HG02623 (cell line): Measurements from ENCODE around the gene CSF2.

ENCODE experiments used
- ATAC-seq: cut with Tn5 transposase; IDR thresholded peaks from one replicate; pipeline ENCODE4 v1.9.1; 2021; ENCODE audit warnings: moderate library complexity; ENCODE audit not compliant: unreplicated experiment

The CSF2 gene

DNA sequence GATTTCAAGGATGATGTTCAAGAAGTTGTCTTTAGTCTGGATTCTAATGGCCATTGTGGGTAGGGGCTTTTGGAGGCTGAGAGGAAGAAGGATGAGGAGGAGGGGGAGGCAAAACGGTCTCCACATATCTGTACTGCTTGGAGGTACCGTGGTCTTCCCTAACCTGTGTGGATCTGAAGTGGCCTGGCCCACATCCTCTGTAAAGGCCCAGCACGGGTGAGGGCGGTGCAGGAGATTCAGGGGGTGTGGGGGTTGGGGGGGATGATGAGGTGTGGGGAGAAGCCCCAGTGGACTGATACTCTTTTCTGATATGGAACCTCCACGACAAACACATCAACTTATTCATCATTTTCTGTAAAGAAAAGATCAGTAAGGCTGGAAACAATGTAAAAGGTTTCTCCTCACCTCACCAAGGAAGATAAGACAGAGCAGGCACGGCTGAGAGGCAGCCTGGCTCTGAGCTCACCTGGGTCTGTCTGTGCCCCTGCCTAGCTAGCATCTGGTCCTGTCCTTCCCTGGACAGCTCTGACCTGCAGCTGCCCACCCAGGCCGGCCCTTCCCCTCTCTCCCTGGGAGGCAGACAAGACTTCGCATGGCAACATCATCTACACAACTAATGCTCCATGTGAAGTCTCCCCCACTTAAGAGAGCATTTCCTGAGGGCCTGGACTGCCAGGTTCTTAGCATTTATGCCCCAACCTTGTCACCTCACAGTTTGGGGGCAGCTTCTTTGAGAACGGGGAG lies 18.7 kb upstream of the CSF2 start:
- no peak for ATAC-seq

DNA sequence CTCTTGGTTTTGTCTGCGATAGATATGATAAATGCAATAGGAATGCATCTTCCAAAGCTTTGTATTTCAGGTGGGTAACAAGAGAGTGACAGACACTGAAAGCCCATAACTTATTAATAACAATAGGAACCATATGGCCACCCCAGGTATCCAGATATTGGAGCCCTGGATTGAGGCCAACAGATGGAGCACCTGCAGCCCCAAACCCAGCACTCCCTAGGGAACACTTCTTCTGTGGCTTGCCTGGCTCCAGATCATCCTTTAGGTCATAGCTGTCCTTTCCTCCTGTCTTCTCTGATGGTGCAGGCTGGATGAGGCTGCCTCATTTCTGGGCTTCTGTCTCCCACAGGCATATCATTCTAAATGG lies 18.2 kb upstream of the CSF2 start:
- no peak for ATAC-seq

DNA sequence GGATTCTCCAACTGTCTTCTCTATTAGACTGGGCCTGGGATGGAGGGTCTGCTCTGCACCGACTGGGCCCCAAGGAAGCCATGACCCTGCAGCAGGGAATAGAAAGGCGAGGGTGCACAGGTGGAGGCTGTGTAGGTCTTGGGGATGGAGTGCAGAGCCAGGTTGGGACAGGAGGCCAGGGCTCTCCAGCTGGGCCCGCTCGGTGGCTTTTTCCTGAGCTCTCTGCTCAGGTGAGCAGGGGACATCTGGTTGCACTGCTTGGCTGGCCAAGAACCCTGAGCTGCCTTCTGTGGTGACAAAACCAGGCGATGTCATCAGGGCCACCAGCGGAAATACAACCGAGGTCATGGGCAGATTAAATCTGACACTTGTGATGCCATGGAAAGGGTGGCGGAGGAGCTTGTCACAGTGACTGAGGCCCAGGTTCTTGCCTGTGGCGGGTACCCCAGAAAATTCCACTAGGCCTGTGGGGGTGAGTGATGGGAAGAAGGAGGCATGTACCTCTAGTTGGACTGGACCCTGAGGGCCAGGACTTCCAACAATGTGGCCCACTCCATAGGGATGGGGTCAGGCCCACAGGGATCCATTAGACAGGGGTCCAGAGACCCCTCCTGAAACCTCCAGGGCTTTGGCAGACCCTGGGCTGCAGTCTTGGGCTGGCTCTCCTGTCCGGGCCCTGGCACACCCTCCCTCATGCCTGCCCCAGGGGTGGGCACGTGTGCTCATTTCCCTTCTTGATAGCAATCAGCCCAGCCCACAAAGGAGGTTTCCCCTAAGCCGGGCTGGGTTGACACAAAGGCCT lies 17.6 kb upstream of the CSF2 start:
- ATAC-seq: no peak

DNA sequence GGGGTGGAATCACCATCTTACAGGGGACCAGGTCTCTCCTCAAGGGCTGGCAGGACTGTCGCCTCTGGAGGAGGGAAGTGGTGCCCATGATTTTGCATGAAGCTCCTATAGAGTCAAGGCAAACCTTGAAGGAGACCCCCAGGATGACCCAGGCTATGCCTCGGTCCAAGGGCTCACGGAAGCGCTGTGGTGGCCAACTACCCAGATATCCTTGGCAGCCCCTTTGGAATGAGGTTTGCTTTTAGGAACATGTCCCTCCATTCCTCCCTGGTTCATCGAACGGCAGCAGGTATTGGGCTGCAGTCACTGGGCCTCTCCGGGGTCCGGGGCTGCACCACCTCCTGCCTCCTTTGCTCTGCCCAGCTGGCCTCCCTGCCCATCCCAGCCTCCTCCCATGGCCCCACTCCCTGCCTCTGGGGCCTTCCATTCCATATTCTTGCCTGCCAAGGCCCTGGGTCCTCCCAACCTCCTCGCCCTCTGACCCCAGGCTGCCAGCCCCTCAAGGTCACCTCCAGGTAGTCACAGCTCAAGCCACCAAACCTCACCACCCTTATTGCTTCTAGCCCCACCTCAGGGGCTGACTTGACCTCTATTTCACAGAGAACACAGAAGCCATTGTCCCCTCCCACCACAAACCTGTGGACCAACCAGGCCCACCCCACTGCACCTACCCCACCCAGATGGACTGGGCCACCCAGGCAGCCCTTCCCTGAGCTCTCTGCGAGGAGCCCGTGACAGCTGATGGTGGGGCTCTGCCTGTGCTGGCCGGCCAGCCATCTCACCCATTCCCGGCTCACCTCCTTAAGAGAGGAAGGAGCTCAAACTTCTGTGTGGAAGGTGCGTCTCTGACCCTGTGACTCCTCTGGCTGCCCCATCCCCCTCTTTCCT lies 16.7 kb upstream of the CSF2 start:
- ATAC-seq: no peak

DNA sequence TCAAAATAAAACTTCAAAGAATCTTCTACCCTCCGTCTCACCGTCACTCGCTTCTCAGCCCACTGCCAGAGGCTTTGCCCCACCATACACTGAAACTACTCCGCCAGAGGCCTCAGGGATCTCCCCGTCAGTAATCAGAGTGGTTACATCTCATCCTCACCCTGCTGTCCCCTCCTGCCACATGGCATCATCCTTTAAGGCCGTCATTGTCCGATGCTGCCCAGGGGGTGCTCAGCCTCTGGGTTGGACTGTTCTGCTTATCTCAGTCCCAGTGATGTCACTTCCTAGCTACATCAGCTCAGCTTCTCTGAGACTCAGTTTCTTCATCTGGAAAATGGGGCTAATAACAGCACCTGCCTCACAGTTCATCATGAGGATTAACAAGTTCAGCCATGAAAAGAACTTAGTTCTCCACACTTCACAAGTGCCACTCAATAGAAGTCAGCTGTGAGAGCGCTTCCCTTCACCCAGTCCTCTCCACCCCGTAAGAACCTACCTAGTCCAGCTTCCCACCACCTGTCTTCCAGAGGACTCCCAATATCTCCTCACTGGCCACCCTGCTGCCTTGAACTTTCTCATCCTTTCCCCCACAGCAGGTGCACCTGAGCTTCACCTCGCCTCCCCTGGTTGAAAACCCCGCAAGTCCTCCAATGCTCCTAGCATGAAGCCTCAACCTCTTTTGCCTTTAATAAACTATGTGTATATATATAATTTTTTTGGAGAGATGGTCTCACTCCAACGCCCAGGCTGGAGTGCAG lies 15.9 kb upstream of the CSF2 start:
- no peak for ATAC-seq

DNA sequence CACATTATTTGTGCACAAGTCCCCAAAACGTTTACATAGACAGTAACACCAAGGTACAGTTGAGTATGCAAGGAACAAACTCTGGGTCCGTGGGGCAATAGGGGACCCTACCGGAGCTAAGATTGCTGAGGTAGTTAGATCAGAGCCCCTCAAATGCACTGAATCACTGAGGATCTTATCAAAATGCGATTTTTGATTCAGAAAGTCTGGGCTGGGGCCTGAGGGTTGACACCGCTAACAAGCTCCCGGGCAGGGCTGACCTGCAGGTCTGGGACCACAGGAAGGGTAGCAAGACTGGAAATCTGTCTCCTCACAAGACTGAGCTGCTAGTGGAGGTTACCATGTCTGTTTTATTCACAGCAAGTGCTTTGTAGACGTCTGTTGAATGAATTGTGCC lies 14.9 kb upstream of the CSF2 start:
- no peak for ATAC-seq

DNA sequence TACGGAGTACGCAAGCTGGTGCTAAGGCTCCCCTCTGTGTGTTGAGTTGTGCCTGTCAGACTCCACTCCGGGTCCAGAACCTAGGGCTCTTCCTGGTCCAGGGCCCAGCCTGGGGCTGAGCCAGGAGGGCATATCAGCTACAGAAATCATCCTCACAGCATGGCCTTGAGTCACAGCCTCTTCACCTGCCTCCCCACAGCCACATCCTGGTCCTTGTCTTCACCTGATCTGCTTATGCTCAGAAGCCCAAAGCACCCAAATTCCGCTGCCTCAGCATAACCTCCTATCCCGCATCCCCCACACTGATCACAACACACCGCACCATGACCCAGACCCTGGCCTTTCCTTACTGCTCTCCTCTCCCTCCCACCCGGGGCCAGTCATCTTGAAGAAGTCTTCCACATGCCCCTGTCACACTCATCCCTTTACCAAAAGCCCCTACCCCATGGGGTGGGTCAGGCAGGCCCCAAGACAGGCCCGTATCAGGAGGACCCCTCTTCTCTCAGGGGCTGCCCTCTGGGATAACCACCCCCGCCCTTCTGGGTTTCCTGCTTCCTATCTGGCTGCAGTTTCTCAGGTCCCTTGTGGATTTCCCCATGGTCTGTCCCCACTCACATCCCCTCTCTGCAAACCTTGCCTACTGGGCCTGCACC lies 14.4 kb upstream of the CSF2 start:
- no peak for ATAC-seq

DNA sequence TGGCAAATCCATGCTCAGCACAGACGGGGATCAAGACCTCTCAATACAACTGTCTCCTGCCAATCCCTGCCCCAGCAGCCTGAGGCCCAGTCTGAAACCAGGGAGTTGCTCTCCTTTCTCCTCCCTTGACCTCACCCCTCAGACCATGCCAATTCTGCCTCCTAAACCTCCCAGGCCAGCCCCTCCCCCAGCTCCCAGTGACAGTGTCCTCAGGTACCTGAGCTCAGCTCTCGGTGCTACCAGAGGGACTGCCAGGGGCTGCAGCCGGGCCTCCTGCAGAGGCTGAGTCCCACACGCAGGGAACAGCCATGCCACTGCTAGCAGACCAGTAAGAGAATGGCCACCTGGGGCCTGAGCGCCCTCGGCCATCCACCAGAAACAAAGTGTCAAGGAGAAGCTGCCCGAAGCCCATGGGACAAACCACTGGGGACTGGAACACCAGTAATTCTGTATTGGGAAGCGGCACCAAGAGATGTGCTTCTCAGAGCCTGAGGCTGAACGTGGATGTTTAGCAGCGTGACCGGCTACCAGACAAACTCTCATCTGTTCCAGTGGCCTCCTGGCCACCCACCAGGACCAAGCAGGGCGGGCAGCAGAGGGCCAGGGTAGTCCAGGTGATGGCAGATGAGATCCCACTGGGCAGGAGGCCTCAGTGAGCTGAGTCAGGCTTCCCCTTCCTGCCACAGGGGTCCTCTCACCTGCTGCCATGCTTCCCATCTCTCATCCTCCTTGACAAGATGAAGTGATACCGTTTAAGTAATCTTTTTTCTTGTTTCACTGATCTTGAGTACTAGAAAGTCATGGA lies 13.7 kb upstream of the CSF2 start:
- ATAC-seq: no peak

DNA sequence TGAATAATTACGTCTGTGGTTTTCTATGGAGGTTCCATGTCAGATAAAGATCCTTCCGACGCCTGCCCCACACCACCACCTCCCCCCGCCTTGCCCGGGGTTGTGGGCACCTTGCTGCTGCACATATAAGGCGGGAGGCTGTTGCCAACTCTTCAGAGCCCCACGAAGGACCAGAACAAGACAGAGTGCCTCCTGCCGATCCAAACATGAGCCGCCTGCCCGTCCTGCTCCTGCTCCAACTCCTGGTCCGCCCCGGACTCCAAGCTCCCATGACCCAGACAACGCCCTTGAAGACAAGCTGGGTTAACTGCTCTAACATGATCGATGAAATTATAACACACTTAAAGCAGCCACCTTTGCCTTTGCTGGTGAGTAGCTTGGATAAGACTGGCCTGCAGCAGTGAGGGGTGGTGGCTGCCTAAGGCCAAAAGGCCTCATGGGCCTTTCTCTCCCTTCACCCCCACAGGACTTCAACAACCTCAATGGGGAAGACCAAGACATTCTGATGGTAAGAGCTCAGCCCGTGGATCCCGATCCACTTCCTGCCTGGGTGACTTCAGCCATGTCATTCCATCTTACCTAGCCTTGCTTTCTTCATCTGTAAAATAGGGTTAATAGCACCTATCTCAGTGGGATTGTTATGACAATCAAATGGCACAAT lies 13.0 kb upstream of the CSF2 start, which contains the start of gene IL3:
Gene IL3 (plus strand): TSS at position 155 of the 661 bp plus-strand sequence. CDS start 52 bp downstream, at position 207.
- ATAC-seq: no peak

DNA sequence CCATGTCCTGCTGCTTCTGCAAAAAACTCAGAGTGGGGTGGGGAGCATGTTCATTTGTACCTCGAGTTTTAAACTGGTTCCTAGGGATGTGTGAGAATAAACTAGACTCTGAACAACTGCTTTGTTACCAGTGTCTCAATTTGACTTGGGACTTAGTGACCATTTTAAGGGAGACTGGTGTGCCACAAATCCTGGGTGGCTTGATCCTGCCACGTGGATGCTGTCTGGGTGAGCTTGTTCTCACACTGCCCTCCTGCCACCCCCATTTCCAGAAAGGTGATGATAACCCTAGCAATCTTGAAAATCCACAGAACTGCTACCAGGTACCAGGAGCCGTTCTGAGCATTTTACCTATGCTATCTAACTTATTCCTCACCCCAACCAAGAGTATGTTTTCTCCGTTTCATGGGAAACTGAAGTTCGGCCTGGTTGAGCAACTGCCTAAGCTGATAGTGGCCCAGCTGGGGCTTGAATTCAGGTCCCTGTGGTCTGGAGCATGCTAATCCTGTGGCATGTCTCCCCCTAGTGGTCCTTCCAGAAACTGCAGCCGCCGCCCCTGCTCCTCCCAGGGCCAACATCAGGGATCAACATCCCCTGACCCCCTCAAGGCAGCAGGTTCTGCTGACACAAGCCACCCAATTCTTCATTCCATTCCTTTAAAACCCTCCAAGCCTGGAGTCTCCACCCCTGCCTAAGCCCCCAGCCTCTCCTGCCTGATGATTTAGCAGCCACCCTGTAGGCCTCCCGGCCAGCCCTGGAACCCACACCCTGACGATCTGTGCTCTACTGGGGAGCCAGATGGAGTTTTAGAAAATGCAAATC lies 10.3 kb upstream of the CSF2 start:
- peak; percentile 47 for ATAC-seq

DNA sequence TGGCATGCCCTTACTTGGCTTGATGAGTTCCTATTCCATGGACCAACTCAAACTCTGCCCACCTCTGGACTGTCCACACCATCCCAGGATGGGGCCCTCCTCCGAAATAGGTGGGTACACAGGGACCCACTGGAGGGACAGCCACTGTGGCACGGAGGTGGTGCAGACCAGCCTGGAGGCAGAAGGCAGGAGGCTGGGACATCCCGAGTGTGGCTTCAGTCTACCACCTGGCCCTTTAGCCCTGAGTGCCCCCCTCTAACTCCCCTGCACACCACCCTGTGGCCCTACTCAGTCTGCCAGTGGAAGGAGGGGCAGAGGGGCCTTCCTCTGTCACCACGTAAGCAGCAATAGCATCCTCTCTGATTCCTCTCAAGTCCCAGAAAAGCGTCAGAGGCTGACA lies 9.4 kb upstream of the CSF2 start:
- ATAC-seq: no peak

DNA sequence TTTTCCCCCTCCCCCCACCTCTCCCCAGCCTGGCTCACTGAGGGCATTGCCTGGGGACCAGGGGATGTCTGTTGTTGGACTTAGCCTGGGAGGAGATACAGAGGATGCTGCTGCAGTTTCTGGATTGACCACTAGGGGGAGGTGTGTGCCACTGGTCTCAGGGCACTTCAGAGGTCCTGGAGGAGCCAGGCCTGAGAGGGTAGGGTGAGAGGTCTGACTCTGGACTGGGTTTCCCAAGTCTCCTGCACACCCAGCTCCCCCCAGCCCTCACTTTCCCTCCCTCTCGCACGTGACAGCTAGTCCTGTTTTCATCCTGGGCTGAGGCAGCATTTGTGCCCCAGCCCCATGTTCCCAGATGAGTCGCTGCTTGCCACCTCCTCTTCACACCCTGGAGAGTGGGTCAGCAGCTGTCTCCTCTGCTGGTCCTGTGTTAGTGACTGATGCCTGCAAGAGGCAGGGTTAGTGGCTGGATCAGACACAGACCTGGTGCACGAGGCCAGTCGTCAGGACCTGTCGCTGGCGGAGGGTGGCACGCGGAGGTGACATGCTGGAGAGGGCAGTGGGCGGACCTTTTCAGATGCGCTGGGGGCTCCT lies 8.8 kb upstream of the CSF2 start:
- peak; percentile 59 for ATAC-seq

DNA sequence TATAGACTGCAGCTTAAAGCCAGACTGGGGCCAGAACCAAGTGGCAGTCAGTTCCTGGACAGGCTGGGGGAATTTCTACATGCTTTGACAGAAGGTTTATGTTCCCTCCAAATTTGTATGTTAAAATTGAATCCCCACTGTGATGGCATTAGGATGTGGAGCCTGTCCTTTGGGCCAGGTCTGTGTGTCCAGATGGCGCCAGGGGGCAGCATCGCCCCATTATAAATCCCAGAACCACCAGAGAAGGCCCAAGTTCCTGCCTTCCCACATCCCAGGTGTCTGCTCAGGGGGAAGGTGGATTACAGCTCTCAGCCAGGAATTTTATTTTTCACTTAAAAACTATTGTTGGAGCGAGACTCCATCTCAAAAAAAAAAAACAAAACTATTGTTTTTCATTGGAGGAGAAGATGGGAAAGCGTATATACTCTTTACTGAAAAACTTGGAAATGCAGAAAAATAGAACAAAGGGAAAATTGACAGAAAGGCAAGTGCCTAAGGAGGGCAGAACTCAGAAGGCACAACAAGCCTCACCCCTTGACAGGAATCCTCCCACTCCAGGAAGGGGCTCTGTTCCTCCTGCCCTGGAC lies 8.1 kb upstream of the CSF2 start:
- ATAC-seq: no peak

DNA sequence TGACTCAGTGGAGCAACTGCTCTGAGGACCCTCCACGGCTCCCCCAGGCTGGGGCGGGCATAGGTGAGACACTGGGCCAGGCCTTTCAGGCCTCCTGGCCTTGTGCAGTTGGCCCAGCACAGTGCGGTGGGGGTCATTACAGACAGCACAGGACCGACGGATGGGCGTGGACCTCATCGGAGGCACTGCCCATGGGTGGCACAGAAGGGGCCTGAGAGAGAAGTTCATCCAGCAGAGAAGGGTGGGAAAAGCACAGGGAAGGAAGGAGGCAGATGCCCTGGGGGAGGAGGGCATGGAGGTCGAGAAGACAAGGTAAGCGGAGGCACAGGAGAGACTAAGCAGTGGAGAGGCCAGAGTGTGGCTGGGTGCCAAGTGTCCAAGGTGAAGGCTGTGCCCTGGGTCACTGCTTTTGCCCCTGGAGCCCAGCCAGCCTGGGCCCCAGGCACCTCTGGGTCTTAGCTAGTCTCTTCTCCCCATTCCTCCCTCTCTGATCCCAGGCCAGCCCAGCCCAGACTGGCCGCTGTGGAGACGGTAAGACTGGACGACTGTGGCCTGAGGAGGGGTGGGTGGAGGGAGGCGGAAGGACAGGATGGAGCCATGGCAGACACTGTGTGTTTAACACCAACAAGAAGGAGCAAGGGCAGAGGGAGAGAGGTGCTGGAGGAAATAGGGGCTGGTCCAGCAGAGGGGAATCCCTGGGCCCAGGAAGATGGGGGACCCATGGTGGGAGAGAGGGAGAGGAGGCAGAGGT lies 7.5 kb upstream of the CSF2 start:
- ATAC-seq: no peak

DNA sequence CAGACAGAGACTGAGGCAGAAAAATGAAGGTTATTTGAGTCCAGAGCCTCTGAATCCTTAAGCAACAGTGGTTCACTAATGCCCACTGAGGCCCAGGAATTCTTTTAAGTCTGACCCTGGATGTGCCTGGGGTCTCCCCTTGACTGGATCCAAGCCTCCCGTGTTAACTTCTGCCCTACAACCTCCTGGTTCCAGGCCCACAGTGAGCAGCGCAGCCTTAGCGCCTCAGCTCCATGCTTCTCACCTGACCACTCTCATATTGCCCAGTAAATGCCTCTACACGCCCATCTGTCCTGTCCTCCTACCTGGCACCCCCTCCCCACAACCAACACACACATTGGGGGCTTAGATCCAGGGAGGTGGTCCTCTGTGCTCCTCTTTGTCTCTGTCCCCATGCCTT lies 6.7 kb upstream of the CSF2 start:
- no peak for ATAC-seq

DNA sequence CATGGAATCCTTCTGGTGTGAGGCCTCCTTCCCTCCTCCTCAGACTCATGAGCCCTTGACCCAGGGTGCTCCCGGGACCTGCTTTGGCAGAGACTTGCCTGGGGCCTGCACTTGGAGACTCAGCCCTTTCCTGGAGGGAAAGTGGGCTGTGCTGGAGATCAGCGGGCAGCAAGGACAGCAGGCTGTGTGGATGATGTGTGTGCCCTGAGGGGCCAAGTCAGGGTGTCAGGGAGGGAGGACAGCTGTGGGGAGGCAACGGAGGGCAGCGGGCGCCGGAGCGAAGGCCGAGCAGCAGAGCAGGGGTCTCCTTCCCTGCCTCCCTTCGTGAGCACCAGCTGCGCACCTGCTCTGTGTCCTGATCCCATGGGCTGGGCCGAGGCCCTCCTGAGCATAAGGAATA lies 6.1 kb upstream of the CSF2 start:
- no peak for ATAC-seq
